K562 (cell line): ENCODE measurements around the gene TMSB4X. TPM values are rescaled to one million over a fixed set of nuclear protein-coding genes. Genes with fewer than 3 reads are reported as not detected.
A peak's percentile ranks its signal among the peaks of the same experiment; 100 is the strongest.

Source experiments
- BCL6 ChIP-seq: fragments of 250-450 bp; sonication (Bioruptor Pico); IDR thresholded peaks from 2 replicates; pipeline ENCODE4 v1.4.0; 2020
- CC2D1A ChIP-seq: fragments of 450-650 bp; IDR thresholded peaks from 2 replicates; pipeline ENCODE4 v1.6.1; 2017; ENCODE audit warnings: mild to moderate bottlenecking
- CREM ChIP-seq: IDR thresholded peaks from 2 replicates; pipeline ENCODE4 v1.6.1; 2014; ENCODE audit warnings: antibody characterized with exemption, low read depth
- ESRRA ChIP-seq: fragments of 450-650 bp; IDR thresholded peaks from 2 replicates; pipeline ENCODE4 v1.6.1; 2014; ENCODE audit warnings: low read depth, mild to moderate bottlenecking, moderate library complexity, borderline replicate concordance
- FOXA1 ChIP-seq: fragments of 450-650 bp; IDR thresholded peaks from 2 replicates; pipeline ENCODE4 v1.6.1; 2016; ENCODE audit warnings: mild to moderate bottlenecking, borderline replicate concordance
- HNRNPUL1 ChIP-seq: fragments of 200-400 bp; formaldehyde crosslinking; IDR thresholded peaks from 2 replicates; pipeline ENCODE4 v1.6.1; 2017; ENCODE audit warnings: low read length
- MYBL2 ChIP-seq, 2 experiments: fragments of 450-650 bp in 1 of 2; sonication (generic) in 1 of 2; formaldehyde crosslinking in 1 of 2; IDR thresholded peaks; 2 replicates each; pipeline versions ENCODE4 v1.6.1 to v1.8.1; 2017 to 2022; ENCODE audit warnings: borderline replicate concordance in 1 of 2, inconsistent platforms in 1 of 2, low read depth in 1 of 2, mild to moderate bottlenecking in 1 of 2, missing genetic modification reagents in 1 of 2, moderate library complexity in 1 of 2
- RAD21 ChIP-seq, 2 experiments: fragments of 250-450 bp in 1 of 2; fragments of 450-650 bp in 1 of 2; sonication (Bioruptor Pico) in 1 of 2; formaldehyde crosslinking in 1 of 2; IDR thresholded peaks in 1 of 2; conservative IDR thresholded peaks in 1 of 2; 2 replicates each; pipeline versions ENCODE4 v1.4.0 to v1.8.0; 2020 to 2022; ENCODE audit warnings: mild to moderate bottlenecking in 2 of 2, moderate library complexity in 1 of 2
- RBFOX2 ChIP-seq: fragments of 200-400 bp; formaldehyde crosslinking; IDR thresholded peaks from 2 replicates; pipeline ENCODE4 v1.6.1; 2017; ENCODE audit warnings: low read depth, mild to moderate bottlenecking, low read length, moderate library complexity
- RBM34 ChIP-seq: fragments of 200-400 bp; formaldehyde crosslinking; IDR thresholded peaks from 2 replicates; pipeline ENCODE4 v1.6.1; 2018; ENCODE audit warnings: low read length, borderline replicate concordance; ENCODE audit not compliant: insufficient read depth
- SNIP1 ChIP-seq: fragments of 450-650 bp; IDR thresholded peaks from 2 replicates; pipeline ENCODE4 v1.7.1; 2017; ENCODE audit warnings: low read depth, mild to moderate bottlenecking
- TOE1 ChIP-seq, 2 experiments: fragments of 450-650 bp in 1 of 2; sonication (generic) in 1 of 2; formaldehyde crosslinking in 1 of 2; IDR thresholded peaks; 2 replicates each; pipeline versions ENCODE4 v1.7.1 to v1.8.0; 2016 to 2022; ENCODE audit warnings: borderline replicate concordance in 2 of 2, mild to moderate bottlenecking in 2 of 2, antibody characterized with exemption in 1 of 2, inconsistent platforms in 1 of 2, low read depth in 1 of 2, missing genetic modification reagents in 1 of 2, moderate library complexity in 1 of 2
- ZBTB8A ChIP-seq: fragments of 450-650 bp; IDR thresholded peaks from 2 replicates; pipeline ENCODE4 v1.6.1; 2018; ENCODE audit warnings: mild to moderate bottlenecking, moderate library complexity; ENCODE audit not compliant: partially characterized antibody
- ZC3H8 ChIP-seq: fragments of 450-650 bp; IDR thresholded peaks from 2 replicates; pipeline ENCODE4 v1.6.1; 2017
- ZNF174 ChIP-seq: fragments of 250-450 bp; sonication (Bioruptor Pico); IDR thresholded peaks from 2 replicates; pipeline ENCODE4 v1.4.0; 2020; ENCODE audit warnings: mild to moderate bottlenecking
- ZNF212 ChIP-seq: fragments of 450-650 bp; formaldehyde crosslinking; IDR thresholded peaks from 2 replicates; pipeline ENCODE4 v1.4.0; 2020; ENCODE audit warnings: mild to moderate bottlenecking
- ZNF347 ChIP-seq: fragments of 450-650 bp; formaldehyde crosslinking; IDR thresholded peaks from 2 replicates; pipeline ENCODE4 v1.4.0; 2020; ENCODE audit warnings: low read depth, mild to moderate bottlenecking, moderate library complexity
- ZNF551 ChIP-seq: fragments of 250-450 bp; sonication (Bioruptor Pico); IDR thresholded peaks from 2 replicates; pipeline ENCODE4 v1.5.0; 2021; ENCODE audit warnings: mild to moderate bottlenecking, moderate library complexity
- ZNF778 ChIP-seq: fragments of 450-650 bp; formaldehyde crosslinking; IDR thresholded peaks from 2 replicates; pipeline ENCODE4 v1.4.0; 2020; ENCODE audit warnings: mild to moderate bottlenecking, moderate library complexity
- ZSCAN29 ChIP-seq: fragments of 450-650 bp; IDR thresholded peaks from 2 replicates; pipeline ENCODE4 v1.6.1; 2017
- polyA plus RNA-seq, 8 experiments: library from polyadenylated mRNA; depleted of rRNA in 4 of 8; stranded (reverse) in 5 of 8; unstranded in 3 of 8; fragments of >200 nt; fragmentation: Nextera tagmentation in 2 of 8; fragmentation: Illumina TruSeq in 1 of 8; extraction: Ambion mirVana in 2 of 8; extraction: Trizol in 1 of 8; gene quantifications; 2 replicates each; pipeline versions ENCODE4 v1.2.1 to v1.2.3, GENCODE V29; 2011 to 2014; ENCODE audit warnings: inconsistent platforms in 1 of 8, missing spikeins in 1 of 8
- total RNA-seq, 7 experiments: library from RNA; depleted of rRNA in 6 of 7; stranded (reverse); fragments of >200 nt in 6 of 7; fragmentation: Illumina TruSeq in 2 of 7; extraction: Trizol in 2 of 7; gene quantifications; 2 replicates each; pipeline versions ENCODE4 v1.2.1 to v1.2.3, GENCODE V29; 2011 to 2021; ENCODE audit warnings: low replicate concordance in 1 of 7
- TF ChIP-seq, protein P1 (sequence below): fragments of 450-650 bp; IDR thresholded peaks from 2 replicates; pipeline ENCODE4 v1.7.0; 2016; ENCODE audit warnings: borderline replicate concordance
- TF ChIP-seq, protein P2 (sequence below): sonication (generic); formaldehyde crosslinking; IDR thresholded peaks from 2 replicates; pipeline ENCODE4 v1.9.0; 2022; ENCODE audit warnings: mild to moderate bottlenecking, missing genetic modification reagents
- TF ChIP-seq, protein P3 (sequence below): sonication (generic); formaldehyde crosslinking; IDR thresholded peaks from 2 replicates; pipeline ENCODE4 v1.8.0; 2022; ENCODE audit warnings: missing genetic modification reagents, mild to moderate bottlenecking, borderline replicate concordance
- TF ChIP-seq, protein P4 (sequence below), 2 experiments: fragments of 250-450 bp in 1 of 2; fragments of 450-650 bp in 1 of 2; sonication (Bioruptor Pico) in 1 of 2; IDR thresholded peaks; 2 replicates each; pipeline versions ENCODE4 v1.6.1 to v1.8.0; 2016 to 2021; ENCODE audit warnings: mild to moderate bottlenecking in 2 of 2, moderate library complexity in 2 of 2, missing compliant biosample characterization in 1 of 2, missing genetic modification characterization in 1 of 2

TMSB4X gene
- total and polyA plus RNA-seq, 9 of the 15 experiments (the other 6 are each of a cell fraction or from before 2014, with no cell fraction given) = 1,035 to 2,035 (median 1,529) TPM

DNA sequence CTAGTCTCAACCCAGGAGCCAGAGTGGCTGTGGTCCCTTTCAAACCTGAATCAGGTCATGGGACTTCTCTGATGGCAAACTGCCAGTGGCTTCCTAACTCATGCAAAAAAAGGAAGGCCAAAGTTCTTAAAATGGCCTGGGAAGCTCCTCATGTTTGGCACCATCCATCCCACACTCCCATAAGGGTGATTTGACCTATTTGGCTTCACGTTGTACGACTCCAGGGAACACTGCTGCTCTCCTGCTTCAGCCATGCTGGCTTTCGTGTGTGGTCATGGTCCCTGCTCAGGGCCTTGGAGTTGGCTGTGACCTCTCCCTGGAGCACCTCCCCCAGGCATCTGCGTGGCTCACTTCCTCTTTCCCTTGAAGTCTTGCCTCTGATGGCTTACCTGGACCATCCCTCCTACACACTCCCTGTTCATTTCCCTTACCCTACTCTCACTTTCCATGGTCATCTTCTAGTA is 12.8 kb upstream of the TMSB4X start (continued):
- TF ChIP-seq MYBL2 (IDR thresholded peaks at IDR 0.05; ENCODE audit: low read depth) (no peak), MYBL2 (CRISPR knock-in tag; IDR thresholded peaks at IDR 0.05; ENCODE audit: borderline replicate concordance) (no peak), ZNF778 (CRISPR knock-in tag) (no peak), ZNF347 (CRISPR knock-in tag) (no peak), ZBTB8A (no peak), FOXA1 (no peak), RBM34 (no peak), RAD21 (CRISPR knock-in tag; conservative IDR thresholded peaks at IDR 0.05 in 1 of 2, IDR thresholded peaks at IDR 0.05 in 1 of 2) (no peak), TOE1 (IDR thresholded peaks at IDR 0.05; ENCODE audit: borderline replicate concordance) (no peak), TOE1 (CRISPR knock-in tag; IDR thresholded peaks at IDR 0.05; ENCODE audit: borderline replicate concordance, low read depth) (no peak), HNRNPUL1 (no peak), ZNF212 (CRISPR knock-in tag) (no peak), RBFOX2 (no peak), CC2D1A (no peak), ZNF551 (no peak), ESRRA (no peak), ZSCAN29 (no peak), ZNF174 (no peak), SNIP1 (no peak), ZC3H8 (no peak), CREM (peak; percentile 72), BCL6 (CRISPR knock-in tag) (no peak)
- TF ChIP-seq, protein P1, sequence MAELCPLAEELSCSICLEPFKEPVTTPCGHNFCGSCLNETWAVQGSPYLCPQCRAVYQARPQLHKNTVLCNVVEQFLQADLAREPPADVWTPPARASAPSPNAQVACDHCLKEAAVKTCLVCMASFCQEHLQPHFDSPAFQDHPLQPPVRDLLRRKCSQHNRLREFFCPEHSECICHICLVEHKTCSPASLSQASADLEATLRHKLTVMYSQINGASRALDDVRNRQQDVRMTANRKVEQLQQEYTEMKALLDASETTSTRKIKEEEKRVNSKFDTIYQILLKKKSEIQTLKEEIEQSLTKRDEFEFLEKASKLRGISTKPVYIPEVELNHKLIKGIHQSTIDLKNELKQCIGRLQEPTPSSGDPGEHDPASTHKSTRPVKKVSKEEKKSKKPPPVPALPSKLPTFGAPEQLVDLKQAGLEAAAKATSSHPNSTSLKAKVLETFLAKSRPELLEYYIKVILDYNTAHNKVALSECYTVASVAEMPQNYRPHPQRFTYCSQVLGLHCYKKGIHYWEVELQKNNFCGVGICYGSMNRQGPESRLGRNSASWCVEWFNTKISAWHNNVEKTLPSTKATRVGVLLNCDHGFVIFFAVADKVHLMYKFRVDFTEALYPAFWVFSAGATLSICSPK = no peak
- TF ChIP-seq, protein P2, sequence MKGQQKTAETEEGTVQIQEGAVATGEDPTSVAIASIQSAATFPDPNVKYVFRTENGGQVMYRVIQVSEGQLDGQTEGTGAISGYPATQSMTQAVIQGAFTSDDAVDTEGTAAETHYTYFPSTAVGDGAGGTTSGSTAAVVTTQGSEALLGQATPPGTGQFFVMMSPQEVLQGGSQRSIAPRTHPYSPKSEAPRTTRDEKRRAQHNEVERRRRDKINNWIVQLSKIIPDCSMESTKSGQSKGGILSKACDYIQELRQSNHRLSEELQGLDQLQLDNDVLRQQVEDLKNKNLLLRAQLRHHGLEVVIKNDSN (CRISPR knock-in tag) = no peak
- TF ChIP-seq, protein P3, sequence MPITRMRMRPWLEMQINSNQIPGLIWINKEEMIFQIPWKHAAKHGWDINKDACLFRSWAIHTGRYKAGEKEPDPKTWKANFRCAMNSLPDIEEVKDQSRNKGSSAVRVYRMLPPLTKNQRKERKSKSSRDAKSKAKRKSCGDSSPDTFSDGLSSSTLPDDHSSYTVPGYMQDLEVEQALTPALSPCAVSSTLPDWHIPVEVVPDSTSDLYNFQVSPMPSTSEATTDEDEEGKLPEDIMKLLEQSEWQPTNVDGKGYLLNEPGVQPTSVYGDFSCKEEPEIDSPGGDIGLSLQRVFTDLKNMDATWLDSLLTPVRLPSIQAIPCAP (CRISPR knock-in tag) = no peak
- TF ChIP-seq, protein P4, sequence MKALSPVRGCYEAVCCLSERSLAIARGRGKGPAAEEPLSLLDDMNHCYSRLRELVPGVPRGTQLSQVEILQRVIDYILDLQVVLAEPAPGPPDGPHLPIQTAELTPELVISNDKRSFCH (CRISPR knock-in tag; IDR thresholded peaks at IDR 0.05) = no peak
- TF ChIP-seq, protein P4 (tag; IDR thresholded peaks at IDR 0.05) = no peak
